ENCODE results near the gene APP.

Gene APP

DNA sequence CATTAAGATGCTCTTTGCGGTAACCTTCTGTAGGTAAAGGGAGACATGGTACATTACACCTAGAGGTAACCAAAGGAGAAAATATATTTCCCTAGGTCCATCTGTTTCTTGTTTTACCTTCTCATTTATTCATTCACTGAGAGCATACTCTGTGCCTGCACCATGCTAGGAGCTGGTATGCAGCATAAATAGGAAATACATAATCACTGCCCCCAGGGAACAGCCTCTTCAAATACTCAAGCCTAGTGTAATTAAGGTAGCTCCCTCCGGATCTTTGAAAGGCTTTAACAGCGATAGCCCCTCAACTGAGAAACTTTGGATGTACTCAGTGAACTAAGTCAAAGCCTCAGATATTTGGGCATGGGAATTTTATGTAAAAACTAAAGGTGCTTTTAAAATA, 312.2 kb downstream of the APP start:
- no peak for DNase-seq

DNA sequence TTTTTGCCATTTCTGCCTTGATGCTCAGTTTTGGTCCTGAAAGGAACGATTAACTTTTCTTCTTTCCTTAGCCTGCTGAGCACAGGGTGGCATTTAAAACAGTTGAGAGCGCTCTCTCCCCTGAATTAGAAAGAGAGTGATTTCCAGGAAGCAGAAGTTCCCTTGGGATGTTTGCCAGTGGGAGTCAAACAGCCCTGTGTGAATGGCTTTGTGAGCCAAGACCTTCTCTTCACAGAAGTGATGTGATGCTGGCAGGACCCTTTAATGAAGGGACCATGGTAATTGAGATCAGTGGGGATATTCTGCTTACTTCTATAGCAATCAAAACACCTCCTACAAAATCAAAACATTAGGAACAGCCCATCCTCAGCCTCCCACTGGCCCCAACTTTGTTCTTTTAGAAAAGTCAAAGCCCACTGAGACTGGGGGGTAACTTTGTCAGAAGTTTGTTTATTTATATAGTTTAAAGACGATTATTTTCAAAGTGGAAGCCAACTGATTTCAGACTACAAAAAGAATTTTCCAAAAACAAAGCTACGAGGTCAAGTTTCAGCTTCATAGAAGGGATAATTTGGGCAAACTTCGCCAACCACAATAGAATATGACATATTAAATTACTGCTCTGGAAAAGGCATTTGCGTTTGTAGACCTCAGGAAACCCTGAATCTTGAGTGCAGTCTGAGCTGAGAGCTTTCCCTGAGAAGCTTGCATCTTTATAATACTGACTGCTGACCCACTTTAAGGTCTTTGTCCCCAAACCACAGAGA, 313.1 kb downstream of the APP start:
- no peak for DNase-seq

DNA sequence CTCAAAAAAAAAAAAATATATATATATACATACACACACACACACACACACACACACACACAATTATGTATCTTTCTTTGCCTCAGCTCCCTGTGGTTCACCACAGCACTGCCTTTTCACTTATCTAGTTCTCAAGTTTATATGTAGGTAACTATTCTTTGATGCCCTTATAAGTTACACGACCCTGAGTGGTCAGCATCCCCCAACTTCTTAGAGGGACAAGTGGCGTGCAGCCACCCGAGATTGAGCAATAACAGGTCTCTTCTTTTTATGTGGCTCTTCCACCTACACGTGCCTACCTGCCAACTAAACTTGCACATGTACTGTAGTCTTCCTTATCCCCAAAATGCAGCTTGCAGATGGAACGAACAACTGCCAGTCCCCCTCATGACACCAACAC, 315.0 kb downstream of the APP start:
- no peak for DNase-seq

DNA sequence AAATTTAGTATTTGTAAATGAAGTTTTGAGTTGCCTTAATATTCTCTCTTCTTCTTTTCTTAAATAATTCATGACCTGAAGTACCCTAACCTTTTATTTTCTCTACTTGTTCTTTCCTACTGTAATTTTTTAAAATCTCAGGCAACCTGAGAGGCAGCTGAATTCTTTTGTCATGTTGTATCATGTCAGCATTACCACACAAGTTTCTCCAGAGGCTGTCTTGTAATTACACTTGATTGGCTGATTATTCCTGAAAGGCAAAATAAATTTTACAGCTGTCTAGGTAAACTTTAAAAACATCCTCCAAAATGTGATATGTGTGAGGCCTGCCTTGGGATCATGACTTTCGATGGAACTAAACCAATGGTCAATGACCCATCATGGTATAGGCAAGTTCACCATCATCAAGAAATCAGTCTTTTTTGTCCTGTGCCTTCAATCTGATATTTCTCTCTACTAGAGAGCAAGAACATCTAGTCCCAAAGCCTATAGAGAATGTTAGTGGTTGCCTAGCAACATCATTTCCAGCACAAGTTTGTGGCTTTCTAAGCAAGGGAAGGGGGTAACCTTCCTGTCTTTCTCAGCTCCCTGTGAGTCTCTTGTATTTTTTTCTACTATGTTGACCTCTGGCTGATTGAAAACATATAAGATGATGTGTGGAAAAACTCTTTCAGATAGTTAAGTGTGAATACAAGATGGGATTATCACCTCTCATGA, 320.3 kb downstream of the APP start:
- DNase-seq, result no peak

DNA sequence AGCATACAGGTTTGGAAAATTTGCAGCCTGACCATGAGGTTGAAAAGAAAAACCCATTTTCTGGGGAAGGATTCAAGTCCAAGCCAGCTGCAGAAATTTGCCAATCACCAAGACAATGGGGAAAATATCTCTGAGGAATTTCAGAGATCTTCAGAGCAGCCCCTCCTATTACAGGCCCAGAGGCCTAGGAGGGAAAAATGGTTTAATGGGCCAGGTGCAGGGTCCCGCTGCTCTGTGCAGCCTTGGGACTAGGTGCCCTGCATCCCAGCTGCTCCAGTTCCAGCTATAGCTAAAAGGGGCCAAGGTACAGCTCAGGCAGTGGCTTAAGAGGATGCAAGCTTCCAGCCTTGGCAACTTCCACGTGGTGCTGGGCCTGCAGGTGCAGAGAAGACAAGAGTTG, 322.3 kb downstream of the APP start:
- no peak for DNase-seq

DNA sequence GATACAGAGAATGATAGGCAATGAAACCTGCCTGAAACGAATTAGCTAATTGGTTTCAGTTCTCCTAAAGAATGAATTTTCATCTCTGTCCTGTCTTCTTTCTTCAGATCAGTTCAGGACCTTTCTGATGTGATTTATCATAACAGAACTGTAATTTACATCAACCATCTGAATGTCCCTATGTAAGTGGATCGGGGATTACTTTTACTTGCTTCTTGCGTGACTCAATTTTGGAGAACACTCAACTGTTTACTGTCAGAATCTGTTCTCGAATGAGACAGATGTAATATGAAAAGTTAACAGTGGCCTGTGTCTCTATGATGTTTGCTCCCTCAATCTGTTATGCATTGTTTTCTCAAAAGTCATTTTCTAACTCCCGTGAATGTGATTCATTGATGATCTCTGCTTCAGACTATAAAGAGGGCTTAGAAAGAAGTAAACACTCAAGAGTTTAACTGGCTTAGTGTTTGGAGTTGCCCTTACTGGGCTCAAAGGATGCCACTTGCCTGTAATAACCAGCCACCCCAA, 324.8 kb downstream of the APP start:
- DNase-seq, result no peak

DNA sequence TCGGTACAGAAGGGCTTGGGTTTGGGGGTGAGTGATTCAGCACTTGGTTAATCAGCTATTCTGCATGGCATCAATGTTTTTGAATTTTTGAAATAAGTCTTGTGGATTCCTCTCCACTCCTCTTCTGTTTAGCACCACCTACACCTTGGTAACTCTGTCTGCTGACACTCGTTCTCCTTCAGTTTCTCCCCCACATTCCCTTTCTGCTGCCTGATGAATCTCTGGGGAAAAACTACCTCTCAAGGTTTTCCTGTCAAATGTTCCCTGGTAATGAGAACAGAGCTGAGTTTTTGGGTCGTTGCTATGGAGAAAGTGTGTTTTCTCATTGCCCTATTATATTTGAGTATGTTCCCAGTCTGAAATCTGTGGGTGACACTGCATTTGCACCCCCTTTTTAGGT, 327.6 kb downstream of the APP start:
- DNase-seq, result no peak

DNA sequence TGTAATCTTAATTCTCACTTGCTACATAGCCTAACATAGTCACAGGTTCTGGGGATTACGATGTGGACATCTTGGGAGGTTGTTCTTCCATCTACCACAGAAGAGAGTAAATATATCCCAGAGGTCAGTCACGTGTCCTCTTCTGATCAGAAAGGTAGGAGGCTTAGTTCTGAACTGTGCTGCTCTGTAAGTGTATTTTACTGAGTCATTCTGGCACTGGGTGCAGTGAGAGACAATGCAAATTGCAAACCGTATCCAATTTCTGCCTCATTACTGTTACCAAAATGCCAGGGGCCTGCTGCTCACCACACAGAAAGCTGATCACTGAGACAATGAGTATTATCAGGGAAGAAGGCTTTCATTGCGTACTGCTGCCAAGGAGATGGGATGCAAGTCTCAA, 331.8 kb downstream of the APP start:
- no peak for DNase-seq

DNA sequence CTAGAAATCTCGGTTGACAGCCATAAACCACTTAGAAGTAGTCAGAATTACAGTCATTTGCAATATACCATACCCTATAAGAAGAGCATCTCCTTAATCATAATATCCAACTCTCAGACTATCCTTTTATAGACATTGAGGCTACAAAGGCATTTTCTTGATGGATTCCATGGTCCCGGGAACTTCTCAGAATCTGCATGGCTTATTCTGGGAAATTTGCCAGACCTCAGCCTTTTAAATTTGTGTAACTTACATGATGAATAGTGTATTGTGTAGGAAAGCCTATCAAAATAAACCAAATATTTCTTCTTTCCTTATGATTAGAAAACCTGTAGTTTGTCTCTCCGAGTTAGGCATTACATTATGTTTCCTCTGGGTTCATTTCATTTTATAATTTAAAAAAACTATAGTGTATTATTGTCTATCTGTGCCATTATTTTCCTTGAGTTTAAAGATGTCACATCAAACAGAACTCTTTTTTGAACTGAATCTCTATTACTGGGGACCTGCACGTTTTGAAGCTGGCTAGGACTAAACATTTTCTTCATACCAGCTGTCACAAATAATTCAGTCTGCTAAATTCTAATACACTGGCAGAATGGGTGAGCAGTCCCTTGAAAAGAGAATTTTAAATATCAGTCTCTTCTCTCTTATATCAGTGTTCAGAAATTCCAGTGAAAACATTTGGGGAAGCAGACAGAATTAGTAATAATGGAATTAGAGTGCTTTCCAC, 332.9 kb downstream of the APP start:
- no peak for DNase-seq

DNA sequence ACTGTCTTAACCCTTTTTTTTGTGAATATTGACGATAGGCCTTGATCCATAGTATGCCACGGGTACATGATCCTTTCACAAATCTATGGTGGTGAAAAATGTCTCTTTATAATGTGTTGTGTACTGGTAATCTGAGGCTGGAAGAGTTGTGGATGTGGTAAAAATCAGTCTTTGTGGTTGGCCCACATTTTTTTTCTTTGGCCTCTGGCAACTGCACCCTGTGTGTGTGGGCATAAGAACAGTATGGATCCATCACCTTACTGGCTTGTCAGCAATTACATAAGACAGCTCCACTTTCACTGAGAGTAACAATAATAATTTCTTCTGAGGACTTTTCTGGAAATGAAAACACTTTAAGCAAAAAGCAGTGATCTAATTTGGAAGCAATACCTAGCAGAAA, 334.2 kb downstream of the APP start:
- no peak for DNase-seq

DNA sequence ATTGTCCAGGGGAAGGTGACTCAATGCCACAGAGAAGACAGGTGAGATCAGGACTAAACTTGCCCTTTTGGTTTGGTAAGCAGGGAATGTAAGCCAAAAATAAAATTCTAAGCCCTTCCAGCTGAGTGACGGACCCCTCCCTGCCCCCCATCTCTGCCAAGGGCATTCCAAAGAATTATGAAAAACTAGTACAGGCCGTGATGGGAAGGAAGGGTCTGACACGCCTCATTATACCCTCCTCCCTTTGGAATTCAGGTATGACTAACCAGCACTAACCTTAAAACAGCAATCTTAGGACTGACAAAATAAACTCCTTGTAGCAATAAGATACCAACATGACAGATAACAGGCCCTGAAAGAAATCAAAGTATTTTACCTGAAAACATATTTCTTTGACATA, 336.2 kb downstream of the APP start:
- DNase-seq, result no peak

DNA sequence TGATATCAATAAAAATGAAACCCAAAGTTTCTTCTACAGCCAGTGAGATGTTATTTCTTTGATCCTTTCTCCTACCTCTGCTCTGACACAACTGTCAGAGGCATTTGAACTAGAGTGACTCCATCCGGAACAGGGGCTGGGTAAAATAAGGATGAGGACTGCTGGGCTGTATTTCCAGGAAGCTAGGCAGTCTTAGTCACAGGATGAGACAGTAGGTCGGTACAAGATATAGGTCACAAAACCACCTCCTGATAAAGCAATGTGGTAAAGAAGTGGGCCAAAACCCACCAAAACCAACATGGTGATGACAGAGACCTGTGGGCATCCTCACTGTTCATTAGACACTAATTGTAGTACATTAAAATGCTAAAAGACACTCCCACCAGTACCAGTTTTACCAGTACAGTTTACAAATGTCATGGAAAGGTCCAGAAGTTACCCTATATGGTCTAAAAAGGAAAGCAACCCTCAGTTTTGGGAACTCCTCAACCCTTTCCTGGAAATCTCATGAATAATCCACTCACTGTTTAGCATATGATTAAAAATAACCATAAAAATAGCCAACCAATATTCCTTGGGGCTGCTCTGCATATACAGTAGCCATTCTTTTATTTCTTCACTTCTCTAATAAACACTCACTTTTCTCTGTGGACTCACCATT, 339.1 kb downstream of the APP start:
- DNase-seq, result no peak

Data from activated CD4-positive, alpha-beta T cell treated with anti-CD3 and anti-CD28 coated beads for 1 hour (primary cell).